HG02870 (cell line): ENCODE measurements around the gene DGCR6.
"Not testable (repeated sequence)": the region's sequence is repeated elsewhere in the genome, so short reads cannot be mapped to it uniquely, and the experiment has no call there.

ENCODE experiments used
- ATAC-seq: cut with Tn5 transposase; IDR thresholded peaks from one replicate; pipeline ENCODE4 v1.9.1; 2021; ENCODE audit warnings: mild to moderate bottlenecking, moderate library complexity; ENCODE audit not compliant: unreplicated experiment

DGCR6 gene

GRCh38 chr22:18905540-18906409 lies at the start of gene DGCR6:
Gene DGCR6, plus strand, starts transcription at chr22:18906320. Its CDS starts 55 bp downstream, at chr22:18906375.
- peak; percentile 76 for ATAC-seq

GRCh38 chr22:18859314-18859713 lies 46.8 kb upstream of the DGCR6 start:
- not testable (repeated sequence) for ATAC-seq

- not testable (repeated sequence) for ATAC-seq
These were observed 24.9 kb upstream of the DGCR6 start for GRCh38 chr22:18881260-18881659.

- ATAC-seq: not testable (repeated sequence)
These were observed 21.7 kb upstream of the DGCR6 start for GRCh38 chr22:18884465-18884864.

- no peak for ATAC-seq
These were observed 18.0 kb upstream of the DGCR6 start for GRCh38 chr22:18888115-18888514.

- ATAC-seq: not testable (repeated sequence)
These were observed 15.5 kb upstream of the DGCR6 start for GRCh38 chr22:18890510-18891192.

- ATAC-seq: not testable (repeated sequence)
These were observed 12.3 kb upstream of the DGCR6 start for GRCh38 chr22:18893775-18894174.

- not testable (repeated sequence) for ATAC-seq
These were observed 10.0 kb upstream of the DGCR6 start for GRCh38 chr22:18896037-18896657.

- not testable (repeated sequence) for ATAC-seq
These were observed 258 bp downstream of the DGCR6 start for GRCh38 chr22:18906410-18906745.

GRCh38 chr22:18906896-18907295 lies 776 bp downstream of the DGCR6 start:
- ATAC-seq: no peak

GRCh38 chr22:18909556-18909955 lies 3.4 kb downstream of the DGCR6 start:
- no peak for ATAC-seq

GRCh38 chr22:18911535-18911934 lies 5.4 kb downstream of the DGCR6 start:
- ATAC-seq: not testable (repeated sequence)

- ATAC-seq: not testable (repeated sequence)
These were observed 6.3 kb downstream of the DGCR6 start for GRCh38 chr22:18912264-18912946.

GRCh38 chr22:18914558-18914957 lies 8.4 kb downstream of the DGCR6 start:
- ATAC-seq: not testable (repeated sequence)

- not testable (repeated sequence) for ATAC-seq
These were observed 9.4 kb downstream of the DGCR6 start for GRCh38 chr22:18915550-18915949.

- not testable (repeated sequence) for ATAC-seq
These were observed 11.7 kb downstream of the DGCR6 start for GRCh38 chr22:18917818-18918217.

GRCh38 chr22:18920257-18920902 lies 14.3 kb downstream of the DGCR6 start:
- not testable (repeated sequence) for ATAC-seq

GRCh38 chr22:18925368-18926064 lies 19.4 kb downstream of the DGCR6 start:
- no peak for ATAC-seq

- ATAC-seq: no peak
These were observed 20.9 kb downstream of the DGCR6 start for GRCh38 chr22:18927020-18927419.

GRCh38 chr22:18927573-18927972 lies 21.5 kb downstream of the DGCR6 start:
- ATAC-seq: no peak
